IPS-NIHi7 (cell line): ENCODE data around the gene IL36RN.

ENCODE experiments used
- DNase-seq: peaks from one replicate; pipeline ENCODE4 v3.0.0; 2012; ENCODE audit warnings: mixed read lengths; ENCODE audit errors: extremely low spot score

The IL36RN gene

GRCh38 chr2:113050921-113051895, 7.8 kb upstream of the IL36RN start:
- peak; percentile 4 for DNase-seq

GRCh38 chr2:113052396-113052917, 6.5 kb upstream of the IL36RN start, which contains the start of gene IL36B:
Gene IL36B (minus strand): TSS chr2:113052867.
- DNase-seq = no peak

- no peak for DNase-seq
These were observed 5.3 kb upstream of the IL36RN start for GRCh38 chr2:113053666-113054065.

- DNase-seq = no peak
These were observed 4.9 kb upstream of the IL36RN start for GRCh38 chr2:113054066-113054465.

GRCh38 chr2:113056521-113056920, 2.5 kb upstream of the IL36RN start:
- DNase-seq = no peak

- DNase-seq = no peak
These were observed 1.9 kb upstream of the IL36RN start for GRCh38 chr2:113057117-113057516.

- no peak for DNase-seq
These were observed 495 bp upstream of the IL36RN start for GRCh38 chr2:113058411-113058994.

GRCh38 chr2:113060396-113060795, 1.4 kb downstream of the IL36RN start:
- peak; percentile 1 for DNase-seq

- DNase-seq = peak; percentile 10
These were observed 1.8 kb downstream of the IL36RN start for GRCh38 chr2:113060796-113061195.

GRCh38 chr2:113061241-113061640, 2.2 kb downstream of the IL36RN start:
- peak; percentile 3 for DNase-seq

- peak; percentile 4 for DNase-seq
These were observed 3.1 kb downstream of the IL36RN start for GRCh38 chr2:113061896-113062770.

- DNase-seq = no peak
These were observed 5.3 kb downstream of the IL36RN start for GRCh38 chr2:113064281-113064680.

- DNase-seq = no peak
These were observed 5.9 kb downstream of the IL36RN start for GRCh38 chr2:113064898-113065297.

- DNase-seq = no peak
These were observed 8.7 kb downstream of the IL36RN start, which contains the start of gene IL1F10 for GRCh38 chr2:113067681-113068080. Gene IL1F10 (plus strand): TSS chr2:113067970. CDS start chr2:113072739, 4,769 bp downstream.

GRCh38 chr2:113068249-113068648, 9.3 kb downstream of the IL36RN start:
- no peak for DNase-seq

GRCh38 chr2:113068706-113069485, 9.9 kb downstream of the IL36RN start:
- no peak for DNase-seq

GRCh38 chr2:113069676-113070605, 10.9 kb downstream of the IL36RN start:
- no peak for DNase-seq

GRCh38 chr2:113070606-113070975, 11.6 kb downstream of the IL36RN start:
- no peak for DNase-seq

GRCh38 chr2:113072584-113072983, 13.6 kb downstream of the IL36RN start:
- DNase-seq = no peak
